ENCODE data around the gene COL27A1. TPM values are rescaled to one million over a fixed set of nuclear protein-coding genes. Genes with fewer than 3 reads are reported as not detected.

Gene COL27A1
- total RNA-seq, 1 experiment from 2014 or later, result 12.0 TPM

GRCh38 chr9:114174876-114175771 lies 19.8 kb downstream of the COL27A1 start (continued):
- TF ChIP-seq REST (IDR thresholded peaks at IDR 0.05; ENCODE audit: low read depth) (no peak), CBX3 (IDR thresholded peaks at IDR 0.05; ENCODE audit: low read depth) (no peak)

GRCh38 chr9:114176624-114177291 lies 21.4 kb downstream of the COL27A1 start:
- no peaks in the 10 kb centered on the region for H3K79me2 ChIP-seq (ENCODE audit: insufficient read depth, low read length)
- ATAC-seq (no peak), DNase-seq (ENCODE audit: low read depth, low spot score) (no peak)
- no peaks in the 10 kb centered on the region for H3K27me3 ChIP-seq (ENCODE audit: insufficient read depth, low read length)
- ChIA-PET POLR2A (no interaction called here), CTCF (no interaction called here), RAD21 (ENCODE audit: low non-redundant PET in 1 of 2, low total read pairs in 2 of 2, uncharacterized antibody in 2 of 2, unreplicated experiment in 2 of 2) (no interaction called here)
- no peak overlapping the region for H3K4me2 ChIP-seq (ENCODE audit: low read length)
- intact Hi-C loops (cut with micrococcal nuclease), result no loop called here
- no peaks in the 10 kb centered on the region for H4K20me1 ChIP-seq (ENCODE audit: insufficient read depth)
- H3K9ac ChIP-seq (ENCODE audit: low read length), result no peak overlapping the region
- BruUV-seq (replicated peaks), result no TSS peak
- H3K9me2 ChIP-seq (ENCODE audit: insufficient read depth), result no peaks in the 10 kb centered on the region
- H3K4me3 ChIP-seq (replicated peaks in 1 of 2; ENCODE audit: low read depth in 1 of 2, low read length in 2 of 2), result no peak overlapping the region
- H2AFZ ChIP-seq (ENCODE audit: low read depth, low read length, poor library complexity, severe bottlenecking), result no peak overlapping the region
- peaks cover 11 to 17% of the 10 kb centered on the region in 2 experiments for H3K4me1 ChIP-seq (ENCODE audit: control insufficient read depth in 1 of 2, insufficient read depth in 2 of 2, low read length in 2 of 2)
- no peaks in the 10 kb centered on the region for H3K36me3 ChIP-seq (ENCODE audit: control insufficient read depth in 1 of 2, insufficient read depth in 2 of 2, low read length in 2 of 2)
- no peak overlapping the region for H3K27ac ChIP-seq (ENCODE audit: low read depth, low read length)
- no peaks in the 10 kb centered on the region for H3K9me3 ChIP-seq (ENCODE audit: control insufficient read depth in 1 of 2, insufficient read depth in 1 of 2, low read depth in 1 of 2, low read length in 2 of 2)
- TF ChIP-seq ZFX (IDR thresholded peaks at IDR 0.05) (no peak), TCF7L2 (IDR thresholded peaks at IDR 0.05; ENCODE audit: borderline replicate concordance, extremely low read depth, insufficient read depth, insufficient read length) (no peak), CTCF (IDR thresholded peaks at IDR 0.05 in 2 of 3, conservative IDR thresholded peaks at IDR 0.05 in 1 of 3; ENCODE audit: borderline replicate concordance in 1 of 3, insufficient read depth in 1 of 3, low read depth in 2 of 3, low read length in 2 of 3) (no peak), ATF3 (IDR thresholded peaks at IDR 0.05) (no peak), MAX (IDR thresholded peaks at IDR 0.05) (no peak), POLR2A (IDR thresholded peaks at IDR 0.05; ENCODE audit: borderline replicate concordance, extremely low read depth, insufficient read depth, insufficient read length) (no peak), FOSL1 (IDR thresholded peaks at IDR 0.05; ENCODE audit: low read depth) (no peak), SRF (IDR thresholded peaks at IDR 0.05; ENCODE audit: low read depth) (no peak), ZNF274 (IDR thresholded peaks at IDR 0.05; ENCODE audit: low read depth, low read length) (no peak), EZH2phosphoT487 (IDR thresholded peaks at IDR 0.05; ENCODE audit: borderline replicate concordance) (no peak), EZH2 (IDR thresholded peaks at IDR 0.05) (no peak), CEBPB (IDR thresholded peaks at IDR 0.05; ENCODE audit: low read depth) (no peak), EGR1 (IDR thresholded peaks at IDR 0.05; ENCODE audit: low read depth) (no peak), RAD21 (IDR thresholded peaks at IDR 0.05; ENCODE audit: low read depth) (no peak), SIN3A (IDR thresholded peaks at IDR 0.05; ENCODE audit: low read depth) (no peak), POLR2AphosphoS5 (IDR thresholded peaks at IDR 0.05; ENCODE audit: low read depth, low read length) (no peak)

Measured in HCT116 (cell line).